Left ventricle myocardium inferior (tissue), 1 donor: Measurements from ENCODE around the gene HIVEP2. TPM values are rescaled to one million over a fixed set of nuclear protein-coding genes. Genes with fewer than 3 reads are reported as not detected.

Experiments used
- DNase-seq: peaks from one replicate; pipeline ENCODE4 v3.0.0-alpha.2; 2020
- H3K27ac ChIP-seq: fragments of 200-600 bp; replicated peaks from 2 replicates; pipeline ENCODE4 v1.8.0; 2021
- H3K27me3 ChIP-seq: fragments of 200-600 bp; 2 replicates; pipeline ENCODE4 v1.8.0; 2021; ENCODE audit warnings: low read depth
- H3K36me3 ChIP-seq: fragments of 200-600 bp; 2 replicates; pipeline ENCODE4 v1.8.0; 2021
- H3K4me1 ChIP-seq: fragments of 200-600 bp; 2 replicates; pipeline ENCODE4 v1.8.0; 2021
- H3K4me3 ChIP-seq: fragments of 200-600 bp; 2 replicates; pipeline ENCODE4 v1.8.0; 2021; ENCODE audit warnings: mild to moderate bottlenecking, moderate library complexity
- H3K9me3 ChIP-seq: fragments of 200-600 bp; replicated peaks from 2 replicates; pipeline ENCODE4 v1.8.0; 2021
- intact Hi-C: fragments of 100-400 bp; cut with micrococcal nuclease; formaldehyde crosslinking; loops from one replicate; pipeline ENCODE4 v1.11.0; 2022
- total RNA-seq: library from RNA; stranded (reverse); fragmentation: NEBNext Ultra II Directional; extraction: Animal tissue kit (Norgen Biotek cat#: 25700); gene quantifications from one replicate; pipeline ENCODE4 v1.2.1, GENCODE V29; 2021
- TF ChIP-seq, protein P1 (sequence below): fragments of 200-600 bp; IDR thresholded peaks from 2 replicates; pipeline ENCODE4 v1.8.0; 2021; ENCODE audit warnings: antibody characterized with exemption, mild to moderate bottlenecking, borderline replicate concordance
- donor health status: DM: no; HTN: yes; CAD: no; lungs with severe emphysema.

HIVEP2 gene
- total RNA-seq, 1 donor from 2014 or later, result 16.2 TPM

DNA sequence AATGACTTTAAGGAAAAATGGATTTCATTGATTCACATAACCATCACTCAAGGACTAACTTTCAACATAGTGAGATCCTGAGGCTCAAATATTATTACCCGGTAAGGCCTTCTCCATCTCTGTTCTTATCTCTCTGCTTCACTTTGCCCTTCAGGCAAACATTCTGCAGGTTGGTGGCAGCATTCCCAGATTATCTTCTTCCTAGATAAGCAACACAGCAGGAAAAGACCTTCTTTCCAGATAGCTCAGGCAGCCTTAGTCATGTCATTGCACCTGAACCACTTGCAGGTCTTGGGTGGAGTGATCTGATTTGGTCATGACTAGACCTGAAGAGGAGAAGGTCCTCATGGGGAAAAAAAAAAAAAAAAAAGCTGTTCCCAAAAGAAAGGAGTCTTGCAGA is 5.3 kb upstream of the HIVEP2 start:
- H3K36me3 ChIP-seq, result no peaks in the 10 kb centered on the region
- no peak for DNase-seq
- peaks cover 24% of the 10 kb centered on the region for H3K4me1 ChIP-seq
- TF ChIP-seq, protein P1, sequence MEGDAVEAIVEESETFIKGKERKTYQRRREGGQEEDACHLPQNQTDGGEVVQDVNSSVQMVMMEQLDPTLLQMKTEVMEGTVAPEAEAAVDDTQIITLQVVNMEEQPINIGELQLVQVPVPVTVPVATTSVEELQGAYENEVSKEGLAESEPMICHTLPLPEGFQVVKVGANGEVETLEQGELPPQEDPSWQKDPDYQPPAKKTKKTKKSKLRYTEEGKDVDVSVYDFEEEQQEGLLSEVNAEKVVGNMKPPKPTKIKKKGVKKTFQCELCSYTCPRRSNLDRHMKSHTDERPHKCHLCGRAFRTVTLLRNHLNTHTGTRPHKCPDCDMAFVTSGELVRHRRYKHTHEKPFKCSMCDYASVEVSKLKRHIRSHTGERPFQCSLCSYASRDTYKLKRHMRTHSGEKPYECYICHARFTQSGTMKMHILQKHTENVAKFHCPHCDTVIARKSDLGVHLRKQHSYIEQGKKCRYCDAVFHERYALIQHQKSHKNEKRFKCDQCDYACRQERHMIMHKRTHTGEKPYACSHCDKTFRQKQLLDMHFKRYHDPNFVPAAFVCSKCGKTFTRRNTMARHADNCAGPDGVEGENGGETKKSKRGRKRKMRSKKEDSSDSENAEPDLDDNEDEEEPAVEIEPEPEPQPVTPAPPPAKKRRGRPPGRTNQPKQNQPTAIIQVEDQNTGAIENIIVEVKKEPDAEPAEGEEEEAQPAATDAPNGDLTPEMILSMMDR, result no peak
- no peak overlapping the region for H3K4me3 ChIP-seq
- no peaks in the 10 kb centered on the region for H3K27me3 ChIP-seq
- H3K9me3 ChIP-seq, result no peaks in the 10 kb centered on the region
- no peak overlapping the region for H3K27ac ChIP-seq
- intact Hi-C loops, result no loop called here

DNA sequence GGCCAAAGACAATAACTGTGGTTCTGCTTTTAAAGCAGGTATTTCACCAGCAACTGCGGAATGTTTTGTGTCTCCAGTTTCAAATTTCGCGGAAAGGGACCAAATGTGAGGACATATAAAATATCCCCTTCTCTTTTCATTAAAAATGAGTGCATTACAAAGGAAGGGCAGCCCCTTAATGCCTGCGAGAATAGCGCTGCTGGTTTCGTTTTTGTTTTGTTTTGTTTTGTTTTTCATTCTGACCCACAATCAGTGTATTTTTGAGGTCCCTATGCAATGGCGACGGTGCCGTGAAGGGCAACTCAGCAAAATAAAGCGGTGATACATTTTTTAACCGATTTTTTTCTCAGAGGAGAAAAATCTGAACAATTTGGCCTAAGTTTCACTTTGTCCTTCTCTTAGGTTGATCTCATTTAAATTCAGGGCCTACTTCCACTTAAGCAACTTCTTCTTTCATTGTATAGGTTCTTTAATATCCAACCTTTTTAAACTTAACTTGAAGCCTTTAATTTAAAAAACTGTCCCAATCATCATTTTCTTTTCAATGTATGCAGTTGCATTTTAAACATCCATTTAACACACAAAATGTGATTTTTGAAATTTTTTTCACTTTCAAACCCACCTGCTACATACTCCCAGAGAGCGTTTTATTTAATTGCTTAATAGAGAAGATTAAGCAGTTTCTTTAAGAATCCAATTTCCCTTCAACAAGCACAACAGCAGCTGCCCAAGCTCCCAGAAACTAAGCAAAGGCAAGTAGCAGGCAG is 2.9 kb upstream of the HIVEP2 start:
- Histone ChIP-seq H3K9me3 (no peaks in the 10 kb centered on the region), H3K4me3 (peak overlapping the region; percentile 93), H3K27ac (peak overlapping the region; percentile 98), H3K4me1 (peaks cover 42% of the 10 kb centered on the region), H3K27me3 (no peaks in the 10 kb centered on the region), H3K36me3 (no peaks in the 10 kb centered on the region)
- DNase-seq, result no peak
- TF ChIP-seq, protein P1, result no peak
- intact Hi-C loops, result loop anchor here (10.0 kb wide), 1 partner anchor 53 kb away; no protein-coding TSS in a partner anchor

DNA sequence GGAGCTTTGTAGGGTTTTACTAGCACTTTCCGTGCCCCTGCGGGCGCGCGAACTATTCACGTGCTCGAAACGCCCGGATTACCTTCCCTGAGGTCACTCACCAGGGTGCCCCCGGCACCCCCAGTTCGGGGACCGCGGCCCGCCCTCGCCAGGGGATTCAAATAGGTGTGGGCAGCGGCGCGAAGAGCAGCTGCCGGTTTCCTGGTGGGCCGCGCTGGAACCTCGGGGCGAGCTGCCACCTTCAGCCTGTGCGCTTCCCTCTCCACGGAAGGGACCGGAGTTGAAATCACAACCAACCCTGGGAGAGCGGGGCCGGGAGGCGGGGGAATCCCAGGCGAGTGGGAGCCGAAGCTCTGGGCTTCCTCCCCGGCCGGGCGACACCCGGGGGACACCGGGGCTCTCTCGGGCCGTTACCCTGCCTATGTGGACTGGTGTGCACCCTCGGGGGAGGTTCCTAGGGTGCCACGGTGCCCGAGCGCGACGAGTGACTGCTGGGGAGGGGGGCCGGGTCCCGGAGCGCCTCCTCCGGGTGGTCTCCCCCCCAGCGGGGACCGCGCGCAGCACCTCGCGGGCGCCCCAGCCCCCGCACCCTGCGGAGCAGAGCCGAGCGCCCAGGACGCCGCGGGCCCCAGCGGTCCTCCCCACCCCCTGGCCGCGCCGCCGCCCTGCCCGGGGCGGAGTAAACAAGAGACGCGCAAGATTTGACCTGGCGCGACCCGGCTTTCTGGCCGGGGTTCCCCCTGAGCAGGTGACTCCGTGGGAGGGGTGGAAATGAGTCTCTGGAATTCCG is 2.1 kb upstream of the HIVEP2 start:
- DNase-seq, result peak; percentile 86
- H3K36me3 ChIP-seq, result no peaks in the 10 kb centered on the region
- no peaks in the 10 kb centered on the region for H3K9me3 ChIP-seq
- H3K4me3 ChIP-seq, result peak overlapping the region; percentile 93
- intact Hi-C loops, result loop anchor here (10.0 kb wide), 1 partner anchor 52 kb away; no protein-coding TSS in a partner anchor
- TF ChIP-seq, protein P1, result no peak
- H3K4me1 ChIP-seq, result peaks cover 50% of the 10 kb centered on the region
- no peaks in the 10 kb centered on the region for H3K27me3 ChIP-seq
- H3K27ac ChIP-seq, result peak overlapping the region; percentile 98

DNA sequence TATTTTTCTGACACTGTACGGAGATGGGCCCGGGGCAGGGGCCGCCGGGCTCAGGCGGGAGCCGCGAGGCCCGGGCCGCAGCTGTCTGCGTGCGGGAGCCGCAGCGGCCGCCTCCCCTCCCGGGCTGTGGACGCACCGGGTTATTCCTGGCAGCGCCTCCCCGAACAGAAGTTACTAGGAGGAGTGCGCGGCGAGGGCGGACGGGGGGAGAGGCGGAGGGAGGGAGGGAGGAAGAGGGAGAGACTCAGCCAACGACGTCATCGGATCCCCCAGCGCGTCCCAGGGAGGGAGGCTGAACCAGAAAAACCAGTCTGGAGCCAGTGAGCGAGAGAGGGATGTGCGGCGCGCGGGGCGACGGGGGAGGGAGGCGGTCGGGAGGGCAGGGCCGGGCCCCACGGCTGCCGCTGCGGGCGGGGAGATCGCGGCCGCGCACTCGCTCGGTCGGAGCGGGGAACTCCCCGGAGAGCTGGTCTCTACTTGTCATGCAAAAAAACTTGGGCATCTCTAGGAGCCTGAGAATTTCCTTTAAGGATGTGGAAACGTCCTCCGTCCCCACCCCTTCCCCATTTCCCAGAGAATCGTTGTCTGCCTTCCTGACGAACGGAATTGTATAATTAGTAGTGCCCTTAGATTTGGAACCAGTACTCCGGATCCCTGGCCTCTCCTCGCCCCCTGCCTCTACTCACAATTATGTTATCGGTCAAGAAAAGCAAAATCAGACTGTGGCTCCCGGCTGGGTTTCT is 1.4 kb upstream of the HIVEP2 start:
- no peaks in the 10 kb centered on the region for H3K36me3 ChIP-seq
- peaks cover 55% of the 10 kb centered on the region for H3K4me1 ChIP-seq
- DNase-seq, result peak; percentile 98
- H3K4me3 ChIP-seq, result peak overlapping the region; percentile 93
- H3K27me3 ChIP-seq, result no peaks in the 10 kb centered on the region
- H3K9me3 ChIP-seq, result no peaks in the 10 kb centered on the region
- TF ChIP-seq, protein P1, result no peak
- H3K27ac ChIP-seq, result peak overlapping the region; percentile 98
- intact Hi-C loops, result loop anchor here (10.0 kb wide), 1 partner anchor 52 kb away; no protein-coding TSS in a partner anchor
